8988T (cell line): ENCODE results near the gene RPL11.

Experiments
- DNase-seq: peaks from one replicate; pipeline ENCODE4 v3.0.0; 2011

RPL11 gene

DNA sequence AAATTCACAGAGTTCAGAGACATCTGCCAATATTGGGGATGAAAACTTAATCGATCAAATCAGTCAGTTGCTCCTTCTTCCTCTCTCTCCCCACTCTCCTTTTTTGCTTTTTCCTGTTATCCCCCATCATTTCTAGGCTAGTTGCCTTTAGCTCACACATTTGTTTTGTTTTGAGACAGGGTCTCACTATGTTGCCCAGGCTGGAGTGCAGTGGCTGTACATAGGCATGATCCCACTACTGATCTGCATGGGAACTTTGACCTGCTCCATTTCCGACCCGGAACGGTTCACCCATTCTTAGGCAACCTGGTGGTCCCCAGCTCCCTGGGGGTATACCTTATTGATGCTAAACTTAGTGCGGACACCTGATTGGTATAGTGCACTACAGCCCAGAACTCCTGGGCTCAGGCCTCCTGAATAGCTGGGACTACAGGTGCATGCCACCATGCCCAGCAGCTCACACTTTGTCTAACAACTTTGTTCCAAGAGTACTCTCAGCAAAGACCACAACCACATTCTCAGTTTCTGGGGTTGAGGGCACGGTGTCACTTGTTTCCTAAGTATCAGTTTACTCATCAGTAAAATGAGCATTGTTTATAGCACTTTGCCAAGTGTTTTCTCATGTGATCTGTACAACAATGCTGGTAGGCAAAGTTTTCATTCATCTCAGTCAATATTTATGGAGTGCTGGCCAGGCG lies 45.0 kb downstream of the RPL11 start:
- DNase-seq, result no peak

DNA sequence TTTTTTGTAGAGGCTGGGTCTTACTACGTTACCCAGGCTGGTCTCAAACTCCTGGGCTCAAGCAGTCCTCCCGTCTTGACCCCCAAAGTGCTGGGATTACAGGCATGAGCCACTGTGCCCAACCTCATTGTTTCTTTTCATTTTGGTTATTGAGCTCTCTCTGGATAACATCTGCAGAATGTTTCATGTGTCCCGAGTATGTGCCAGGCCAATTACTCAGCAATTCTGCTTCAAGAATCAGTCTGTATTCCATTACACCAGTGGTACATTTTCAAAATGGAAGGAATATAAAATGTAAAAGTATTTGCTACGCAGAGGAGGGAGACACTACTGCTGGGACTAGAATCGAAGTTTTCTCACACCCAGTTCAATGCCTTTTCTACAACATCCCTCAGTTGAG lies 50.0 kb downstream of the RPL11 start:
- DNase-seq, result no peak

DNA sequence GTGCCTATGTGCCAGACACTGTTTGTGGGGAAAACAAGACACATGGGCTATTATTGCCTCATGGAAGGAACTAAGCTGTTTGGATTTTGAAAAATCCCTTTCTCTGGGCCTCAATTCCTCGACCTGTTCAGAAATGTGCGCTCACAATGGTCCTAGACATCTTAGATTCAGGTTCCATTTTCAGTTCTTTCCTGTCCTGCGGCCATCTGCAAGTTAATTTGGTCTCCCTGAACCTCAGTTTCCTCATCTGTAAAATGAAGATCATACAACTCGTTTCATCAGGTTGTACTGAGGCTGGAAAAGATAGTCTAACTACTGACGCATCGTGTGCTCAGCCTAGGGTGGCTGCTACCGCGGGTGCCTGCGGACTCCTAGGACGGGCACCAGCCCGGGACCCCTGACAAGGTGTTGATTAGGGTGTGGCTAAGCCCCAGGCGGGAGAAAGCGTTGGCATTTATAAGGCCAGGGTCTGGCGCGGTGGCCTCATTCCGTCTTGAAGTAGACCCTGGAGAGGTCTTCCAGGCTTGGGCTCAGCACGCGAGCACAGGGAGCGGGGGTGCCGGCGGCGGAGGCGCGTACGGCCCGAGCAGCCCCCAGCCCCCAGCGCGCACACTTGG lies 51.2 kb downstream of the RPL11 start:
- no peak for DNase-seq

DNA sequence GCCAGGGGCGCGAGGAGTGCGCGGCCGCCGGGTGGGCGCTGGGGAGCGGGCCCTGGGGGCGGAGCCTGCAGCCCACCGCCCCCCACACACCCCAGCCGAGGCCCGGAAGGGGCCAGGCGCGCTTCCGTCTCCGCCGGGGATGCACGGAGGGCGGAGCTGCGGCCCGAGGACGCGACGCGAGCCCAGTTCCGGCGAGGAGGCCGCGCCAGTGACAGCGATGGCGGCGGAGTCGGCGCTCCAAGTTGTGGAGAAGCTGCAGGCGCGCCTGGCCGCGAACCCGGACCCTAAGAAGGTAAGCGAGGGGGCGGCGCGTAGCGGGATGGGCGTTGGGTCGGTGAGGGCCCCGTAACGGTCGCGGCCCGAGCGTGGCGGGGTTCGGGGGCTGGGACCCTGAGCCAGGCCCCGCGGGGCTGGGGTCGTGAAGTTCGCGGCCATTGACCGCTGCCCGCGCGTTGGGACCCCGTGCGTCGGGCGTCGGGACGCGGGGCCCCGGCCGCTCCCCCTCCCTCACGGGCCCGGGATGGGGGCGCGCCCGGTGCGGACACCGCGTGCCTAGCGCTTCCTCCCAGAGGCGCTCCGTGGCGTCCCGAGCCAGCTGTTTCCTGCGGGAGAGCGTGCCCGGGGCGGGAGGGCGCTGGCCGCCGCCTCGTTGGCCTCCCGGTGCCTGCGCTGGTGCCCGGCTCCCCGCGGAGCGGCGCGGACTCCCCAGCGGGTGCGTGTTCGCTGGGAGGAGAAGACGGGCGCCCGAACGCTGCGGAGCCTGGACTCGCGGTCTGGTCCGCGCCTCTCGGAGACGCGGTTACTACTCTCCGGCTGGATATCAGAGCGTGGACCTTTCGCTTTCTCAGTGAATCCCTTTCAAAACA lies 51.9 kb downstream of the RPL11 start, which contains the start of gene ELOA:
Gene ELOA (plus strand): TSS at position 185 of the 866 bp plus-strand sequence. CDS start 33 bp downstream, at position 218.
- peak; percentile 90 for DNase-seq

DNA sequence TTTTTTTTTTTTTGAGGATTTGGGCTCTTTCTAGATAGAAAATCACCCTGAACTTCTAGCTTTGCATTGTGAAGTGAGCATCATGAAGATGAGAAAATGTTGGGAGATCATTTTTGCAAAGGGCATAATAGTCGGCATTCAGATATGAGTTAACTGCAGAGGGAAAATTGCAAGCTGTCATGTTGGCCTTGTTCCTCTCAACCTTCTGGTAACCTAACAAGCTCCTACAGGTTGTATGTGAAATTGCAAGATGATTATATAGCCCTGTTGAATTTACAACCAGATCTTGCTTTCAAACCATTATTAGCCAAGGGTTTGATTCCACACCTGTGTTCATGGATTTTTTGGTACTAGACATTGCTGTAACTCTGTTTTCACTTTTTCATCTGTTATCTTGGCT lies 53.9 kb downstream of the RPL11 start:
- peak; percentile 33 for DNase-seq
